Transverse colon (tissue), 4 donors: ENCODE measurements around the gene IER5. TPM values are rescaled to one million over a fixed set of nuclear protein-coding genes. Genes with fewer than 3 reads are reported as not detected.

Source experiments
- DNase-seq: peaks from one replicate; pipeline ENCODE4 v3.0.0-alpha.2; 2019
- H3K27ac ChIP-seq, 4 donors: fragments of 200-600 bp; sonication (generic); 2 replicates each; pipeline ENCODE4 v1.5.1; 2016 to 2018; ENCODE audit warnings: inconsistent platforms in 4 of 4
- H3K27me3 ChIP-seq: fragments of 200-600 bp; sonication (generic); 2 replicates; pipeline ENCODE4 v1.5.1; 2017; ENCODE audit warnings: inconsistent platforms
- H3K36me3 ChIP-seq, 4 donors: fragments of 200-600 bp; sonication (generic); 2 replicates each; pipeline ENCODE4 v1.5.1; 2017 to 2019; ENCODE audit warnings: inconsistent platforms in 4 of 4
- H3K4me1 ChIP-seq, 4 donors: fragments of 200-600 bp; sonication (generic); 2 replicates each; pipeline ENCODE4 v1.5.1; 2017 to 2020; ENCODE audit warnings: inconsistent platforms in 4 of 4
- H3K4me3 ChIP-seq, 4 donors: fragments of 200-600 bp; sonication (generic); 1 replicate in 1 of 4; 2 replicates in 3 of 4; pipeline versions ENCODE4 v1.5.1 to v1.6.1; 2017 to 2019; ENCODE audit warnings: inconsistent platforms in 4 of 4
- H3K9me3 ChIP-seq, 2 donors: fragments of 200-600 bp; sonication (generic); 2 replicates each; pipeline ENCODE4 v1.5.1; 2017 to 2019; ENCODE audit warnings: inconsistent platforms in 2 of 2
- CTCF ChIP-seq, 5 experiments: fragments of 200-600 bp in 3 of 5; fragments of 450-650 bp in 2 of 5; sonication (generic) in 3 of 5; IDR thresholded peaks; 1 replicate in 2 of 5; 2 replicates in 3 of 5; pipeline ENCODE4 v1.5.1; 2016 to 2017; ENCODE audit warnings: antibody characterized with exemption in 5 of 5, inconsistent platforms in 3 of 5, mild to moderate bottlenecking in 2 of 5, moderate library complexity in 1 of 5
- EP300 ChIP-seq: sonication (generic); formaldehyde crosslinking; IDR thresholded peaks from one replicate; pipeline ENCODE4 v1.6.1; 2017; ENCODE audit warnings: antibody characterized with exemption, low read depth
- POLR2A ChIP-seq: fragments of 450-650 bp; IDR thresholded peaks from one replicate; pipeline ENCODE4 v1.6.1; 2016; ENCODE audit warnings: antibody characterized with exemption, mild to moderate bottlenecking, moderate library complexity
- POLR2AphosphoS5 ChIP-seq, 3 donors: sonication (generic); formaldehyde crosslinking; IDR thresholded peaks; one replicate each; pipeline ENCODE4 v1.6.1; 2016; ENCODE audit warnings: antibody characterized with exemption in 3 of 3
- WGBS, 2 donors: methylation state at CpG; one replicate each; pipeline ENCODE4 v1.1.5; 2018; ENCODE audit warnings: low coverage in 1 of 2; 5-methylcytosine and 5-hydroxymethylcytosine counted together
- in situ Hi-C, 4 donors: fragments of 200-750 bp; cut with MboI; loops; one replicate each; pipeline versions ENCODE4 v1.15.0 to v1.15.1; 2017; ENCODE audit warnings: low sequenced_read_pairs in 3 of 4, low pct_ligation_motif_present in 1 of 4, low pct_unique_long_range_greater_than_20kb in 1 of 4
- intact Hi-C: fragments of 100-400 bp; cut with DNase I; formaldehyde crosslinking; loops from one replicate; pipeline ENCODE4 v1.15.1; 2023; ENCODE audit warnings: low total_unique reads
- total RNA-seq, 4 donors: library from RNA; depleted of rRNA; stranded (reverse); fragments of >200 nt; gene quantifications; one replicate each; pipeline ENCODE4 v1.1.0, GENCODE V29; 2016

Gene IER5
- total RNA-seq, 4 donors from 2014 or later, result 12.1 to 40.3 (median 16.5) TPM

DNA sequence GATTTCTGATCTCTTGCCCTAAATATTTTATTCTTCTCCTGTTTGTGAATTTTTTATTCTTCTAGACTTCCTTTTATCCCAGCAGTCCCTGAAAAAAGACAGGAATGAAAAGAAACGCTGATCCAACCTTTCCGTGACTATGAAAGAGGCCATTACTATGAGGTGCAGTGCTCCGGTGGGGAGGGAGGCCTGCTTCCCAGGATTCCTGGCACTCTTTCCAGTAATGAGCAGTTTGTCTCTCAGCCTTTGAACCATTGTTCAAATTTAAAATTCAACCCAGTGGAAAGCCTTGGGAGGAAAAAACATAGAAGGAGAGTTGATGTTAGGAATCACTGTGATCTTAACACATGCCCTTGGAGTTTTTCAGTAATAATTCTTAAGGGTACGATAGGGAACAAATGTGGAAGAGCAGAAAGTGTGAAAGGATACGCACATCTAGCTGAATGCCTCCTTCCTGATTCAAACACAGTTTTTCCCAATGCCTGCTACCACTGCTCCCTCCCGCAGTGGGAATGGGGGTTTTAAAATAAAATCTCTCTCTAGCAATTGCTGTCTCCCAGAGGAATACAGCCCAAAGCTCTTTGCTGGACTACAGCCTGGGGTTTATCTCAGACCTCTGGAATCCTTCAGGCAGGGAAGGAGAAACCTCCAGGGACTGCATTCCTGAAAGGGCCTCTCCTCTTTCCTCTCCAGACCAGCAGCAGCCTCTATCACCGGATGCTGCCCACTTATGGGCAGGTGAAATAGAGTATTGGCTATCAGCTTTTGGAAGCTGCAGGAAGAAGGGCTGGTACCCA is 6.1 kb downstream of the IER5 start:
- intact Hi-C loops, result no loop called here
- H3K27ac ChIP-seq, result peak overlapping the region; percentile 93 to 99 (median 96)

GRCh38 chr1:181095260-181095659 is 6.8 kb downstream of the IER5 start:
- Histone ChIP-seq H3K4me3 (no peak overlapping the region), H3K9me3 (no peaks in the 10 kb centered on the region), H3K36me3 (no peaks in the 10 kb centered on the region), H3K27ac (peak overlapping the region; percentile 93 to 99 (median 96)), H3K27me3 (no peaks in the 10 kb centered on the region), H3K4me1 (peaks cover 26 to 70% (median 48%) of the 10 kb centered on the region in 4 donors)
- in situ Hi-C loops (no loop called here), intact Hi-C loops (no loop called here)
- TF ChIP-seq POLR2AphosphoS5 (IDR thresholded peaks at IDR 0.05) (no peak), EP300 (no peak), CTCF (IDR thresholded peaks at IDR 0.05) (no peak), POLR2A (no peak)
- DNase-seq, result no peak
- 92% methylated on average over 2 to 8 of the region's 8 CpGs for WGBS, 2 donors

More for the DNA sequence above, 6.1 kb downstream of the IER5 start:
- no peak for TF ChIP-seq CTCF (IDR thresholded peaks at IDR 0.05)
- no peak for TF ChIP-seq EP300
- TF ChIP-seq POLR2A, result no peak
- no peak for TF ChIP-seq POLR2AphosphoS5 (IDR thresholded peaks at IDR 0.05)
- H3K36me3 ChIP-seq, result no peaks in the 10 kb centered on the region
- whole genome bisulfite sequencing, 2 donors, result 53 to 61% methylated on average over 7 of the region's 7 CpGs
- in situ Hi-C loops, result loop anchor here in 1 of 4 donors (5.0 kb wide), 1 partner anchor 53 kb away; no protein-coding TSS in a partner anchor
- H3K9me3 ChIP-seq, result no peaks in the 10 kb centered on the region
- H3K27me3 ChIP-seq, result no peaks in the 10 kb centered on the region
- peaks cover 26 to 64% (median 45%) of the 10 kb centered on the region in 4 donors for H3K4me1 ChIP-seq
- peak; percentile 14 for DNase-seq
- no peak overlapping the region for H3K4me3 ChIP-seq

DNA sequence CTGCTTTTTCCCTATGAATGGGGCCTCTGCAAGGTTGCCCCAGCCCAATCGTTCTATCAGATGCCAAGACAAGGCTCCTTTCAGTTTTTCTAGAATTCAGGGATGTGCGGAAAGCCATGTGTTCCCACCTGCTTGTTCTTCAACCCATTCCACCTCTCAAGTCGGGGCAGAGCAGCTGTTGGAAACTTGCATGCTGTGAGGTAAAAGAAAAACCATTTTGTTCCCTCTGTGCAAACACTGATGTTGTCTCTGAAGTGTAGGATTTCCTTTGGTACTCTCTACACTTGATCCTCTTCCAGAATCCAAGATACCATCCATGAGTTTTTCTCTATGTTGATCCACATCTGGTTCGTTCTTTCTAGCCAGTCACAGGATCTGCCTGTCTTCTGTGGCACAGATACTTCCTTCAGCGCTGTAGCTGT is 7.3 kb downstream of the IER5 start:
- peak overlapping the region; percentile 93 to 99 (median 96) for H3K27ac ChIP-seq
- intact Hi-C loops, result no loop called here
- DNase-seq, result no peak
- H3K9me3 ChIP-seq, result no peaks in the 10 kb centered on the region
- H3K27me3 ChIP-seq, result no peaks in the 10 kb centered on the region
- H3K4me3 ChIP-seq, result no peak overlapping the region
- in situ Hi-C loops, result no loop called here
- H3K4me1 ChIP-seq, result peaks cover 26 to 65% (median 47%) of the 10 kb centered on the region in 4 donors
- H3K36me3 ChIP-seq, result no peaks in the 10 kb centered on the region
- WGBS, 2 donors, result 74 to 86% methylated on average over 3 to 5 of the region's 5 CpGs
- TF ChIP-seq CTCF (IDR thresholded peaks at IDR 0.05) (no peak), EP300 (no peak)

GRCh38 chr1:181097242-181097641 is 8.7 kb downstream of the IER5 start:
- peaks cover 17 to 54% (median 41%) of the 10 kb centered on the region in 4 donors for H3K4me1 ChIP-seq
- H3K36me3 ChIP-seq, result no peaks in the 10 kb centered on the region
- H3K27ac ChIP-seq, result peak overlapping the region; percentile 19 to 99 (median 73)
- DNase-seq, result no peak
- no peaks in the 10 kb centered on the region for H3K27me3 ChIP-seq
- no peaks in the 10 kb centered on the region for H3K9me3 ChIP-seq
- in situ Hi-C loops (no loop called here), intact Hi-C loops (no loop called here)
- TF ChIP-seq CTCF (IDR thresholded peaks at IDR 0.05) (no peak), EP300 (no peak), POLR2A (no peak), POLR2AphosphoS5 (IDR thresholded peaks at IDR 0.05) (no peak)
- H3K4me3 ChIP-seq, result no peak overlapping the region
- 87% methylated on average over 7 of the region's 7 CpGs; no CpG with 5 or more reads in 1 of the 2 donors for WGBS, 2 donors
